Caco-2 (cell line): ENCODE results near the gene CENPX. TPM values are rescaled to one million over a fixed set of nuclear protein-coding genes. Genes with fewer than 3 reads are reported as not detected.

Experiments
- BruUV-seq: library from RNA; stranded (reverse); fragments of 400-500 nt; replicated peaks from 2 replicates; lab custom pipeline; 2021; lab: Mats Ljungman, UMichigan
- CTCF ChIA-PET: fragments of 300-600 bp; sonication (Branson Sonifier 250); formaldehyde crosslinking; loops from one replicate; lab custom pipeline; 2022; ENCODE audit warnings: antibody characterized with exemption; lab: Charles Lee
- POLR2A ChIA-PET: fragments of 300-600 bp; sonication (Branson Sonifier 250); formaldehyde crosslinking; loops from one replicate; lab custom pipeline; 2022; ENCODE audit warnings: antibody characterized with exemption; lab: Charles Lee
- DNase-seq, 2 experiments: peaks; one replicate each; pipeline versions ENCODE4 v3.0.0 to v3.0.0-alpha.2; 2020 to 2022
- H3K27me3 ChIP-seq: replicated peaks from 2 replicates; pipeline ENCODE4 v1.6.0; 2011; ENCODE audit warnings: low read length; ENCODE audit not compliant: control insufficient read depth, insufficient read depth
- H3K36me3 ChIP-seq: 2 replicates; pipeline ENCODE4 v1.5.1; 2011; ENCODE audit warnings: low read length; ENCODE audit not compliant: control insufficient read depth, insufficient read depth
- H3K4me1 ChIP-seq: fragments of 250-450 bp; sonication (Bioruptor Pico); 2 replicates; pipeline ENCODE4 v1.5.1; 2020; ENCODE audit warnings: mild to moderate bottlenecking
- H3K4me3 ChIP-seq: 2 replicates; pipeline ENCODE4 v1.5.1; 2011; ENCODE audit warnings: low read depth, mild to moderate bottlenecking, control low read depth, low read length
- H3K9me3 ChIP-seq: fragments of 250-450 bp; sonication (Bioruptor Pico); 2 replicates; pipeline ENCODE4 v1.5.1; 2020; ENCODE audit warnings: mild to moderate bottlenecking, moderate library complexity
- H3K27ac Mint-ChIP-seq: one replicate; pipeline ENCODE4 v1.8.0; 2022; ENCODE audit warnings: mixed read lengths; ENCODE audit not compliant: unreplicated experiment
- H3K27me3 Mint-ChIP-seq: one replicate; pipeline ENCODE4 v1.8.0; 2022; ENCODE audit warnings: mixed read lengths; ENCODE audit not compliant: insufficient read depth, unreplicated experiment
- H3K36me3 Mint-ChIP-seq: one replicate; pipeline ENCODE4 v1.8.0; 2022; ENCODE audit warnings: mild to moderate bottlenecking, mixed read lengths; ENCODE audit not compliant: insufficient read depth, unreplicated experiment
- H3K4me1 Mint-ChIP-seq: one replicate; pipeline ENCODE4 v1.8.0; 2022; ENCODE audit warnings: low read depth, mixed read lengths; ENCODE audit not compliant: unreplicated experiment
- H3K4me3 Mint-ChIP-seq: one replicate; pipeline ENCODE4 v1.8.0; 2022; ENCODE audit warnings: mild to moderate bottlenecking, moderate library complexity, mixed read lengths; ENCODE audit not compliant: unreplicated experiment
- H3K9me3 Mint-ChIP-seq: one replicate; pipeline ENCODE4 v1.8.0; 2022; ENCODE audit warnings: mixed read lengths; ENCODE audit not compliant: unreplicated experiment
- intact Hi-C: fragments of 100-400 bp; cut with micrococcal nuclease; formaldehyde crosslinking; loops from one replicate; pipeline ENCODE4 v1.10.0; 2022; ENCODE audit not compliant: unreplicated experiment
- total RNA-seq: library from RNA; stranded (reverse); gene quantifications from 2 replicates; pipeline ENCODE4 v1.2.3, GENCODE V29; 2022
- TF ChIP-seq, protein P1 (sequence below), 2 experiments: fragments of 200-600 bp in 1 of 2; IDR thresholded peaks; 1 replicate in 1 of 2; 2 replicates in 1 of 2; pipeline versions ENCODE4 v1.5.1 to v1.8.0; 2011 to 2022; ENCODE audit warnings: antibody characterized with exemption in 1 of 2, control low read depth in 1 of 2, inconsistent platforms in 1 of 2, low read depth in 1 of 2, low read length in 1 of 2, mild to moderate bottlenecking in 1 of 2, moderate library complexity in 1 of 2; ENCODE audit not compliant: insufficient read depth in 1 of 2, severe bottlenecking in 1 of 2, unreplicated experiment in 1 of 2

CENPX gene
- total RNA-seq, 1 experiment from 2014 or later: 85.3 TPM

DNA sequence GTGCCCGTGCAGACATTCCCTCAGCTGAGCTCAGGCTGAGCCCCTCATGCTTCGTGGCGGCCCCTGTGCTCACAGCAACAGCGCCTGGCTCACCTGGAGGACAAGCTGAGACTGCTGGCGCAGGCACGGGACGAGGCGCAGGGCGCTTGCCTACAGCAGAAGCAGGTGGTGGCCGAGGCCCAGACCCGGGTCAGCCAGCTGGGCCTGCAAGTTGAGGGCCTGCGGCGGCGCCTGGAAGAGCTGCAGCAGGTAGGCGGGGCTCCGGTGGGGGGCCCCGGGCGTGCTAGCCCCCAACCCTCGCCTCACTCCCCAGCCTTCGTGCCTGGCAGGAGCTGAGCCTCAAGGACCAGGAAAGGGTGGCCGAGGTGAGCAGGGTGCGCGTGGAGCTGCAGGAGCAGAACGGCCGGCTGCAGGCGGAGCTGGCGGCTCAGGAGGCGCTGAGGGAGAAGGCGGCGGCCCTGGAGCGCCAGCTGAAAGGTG, 7.4 kb upstream of the CENPX start:
- H3K4me3 Mint-ChIP-seq: peak overlapping the region; percentile 85
- H3K27me3 ChIP-seq: no peaks in the 10 kb centered on the region
- TF ChIP-seq, protein P1, sequence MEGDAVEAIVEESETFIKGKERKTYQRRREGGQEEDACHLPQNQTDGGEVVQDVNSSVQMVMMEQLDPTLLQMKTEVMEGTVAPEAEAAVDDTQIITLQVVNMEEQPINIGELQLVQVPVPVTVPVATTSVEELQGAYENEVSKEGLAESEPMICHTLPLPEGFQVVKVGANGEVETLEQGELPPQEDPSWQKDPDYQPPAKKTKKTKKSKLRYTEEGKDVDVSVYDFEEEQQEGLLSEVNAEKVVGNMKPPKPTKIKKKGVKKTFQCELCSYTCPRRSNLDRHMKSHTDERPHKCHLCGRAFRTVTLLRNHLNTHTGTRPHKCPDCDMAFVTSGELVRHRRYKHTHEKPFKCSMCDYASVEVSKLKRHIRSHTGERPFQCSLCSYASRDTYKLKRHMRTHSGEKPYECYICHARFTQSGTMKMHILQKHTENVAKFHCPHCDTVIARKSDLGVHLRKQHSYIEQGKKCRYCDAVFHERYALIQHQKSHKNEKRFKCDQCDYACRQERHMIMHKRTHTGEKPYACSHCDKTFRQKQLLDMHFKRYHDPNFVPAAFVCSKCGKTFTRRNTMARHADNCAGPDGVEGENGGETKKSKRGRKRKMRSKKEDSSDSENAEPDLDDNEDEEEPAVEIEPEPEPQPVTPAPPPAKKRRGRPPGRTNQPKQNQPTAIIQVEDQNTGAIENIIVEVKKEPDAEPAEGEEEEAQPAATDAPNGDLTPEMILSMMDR (IDR thresholded peaks at IDR 0.05; ENCODE audit: insufficient read depth in 1 of 2, low read depth in 1 of 2, low read length in 1 of 2, severe bottlenecking in 1 of 2, unreplicated experiment in 1 of 2): no peak
- DNase-seq: no peak
- peaks cover 34% of the 10 kb centered on the region for H3K36me3 Mint-ChIP-seq
- intact Hi-C loops: loop anchor here (1.0 kb wide), 1 partner anchor 124 kb away; no protein-coding TSS in a partner anchor
- peaks cover 2% of the 10 kb centered on the region; the same call in 1 of the 2 replicates for H3K36me3 ChIP-seq
- no TSS peak for BruUV-seq
- ChIA-PET POLR2A (interaction anchor here (0.6 to 2.2 kb wide), 5 partner anchors 35 to 346 kb away, joined by 3 to 8 read pairs (median 4); partner anchors contain the start of genes ARL16, FASN, HGS and MCRIP1), CTCF (interaction anchor here (0.8 to 2.7 kb wide), 18 partner anchors 9 to 206 kb away, joined by 3 to 36 read pairs (median 4); partner anchors contain the start of genes CENPX and LRRC45)
- no peaks in the 10 kb centered on the region for H3K27me3 Mint-ChIP-seq
- peaks cover 14% of the 10 kb centered on the region for H3K4me1 Mint-ChIP-seq
- H3K9me3 ChIP-seq: no peaks in the 10 kb centered on the region
- peak overlapping the region; percentile 64 for H3K4me3 ChIP-seq
- H3K9me3 Mint-ChIP-seq: no peaks in the 10 kb centered on the region
- peaks cover 14% of the 10 kb centered on the region for H3K4me1 ChIP-seq
- H3K27ac Mint-ChIP-seq: peak overlapping the region; percentile 80

DNA sequence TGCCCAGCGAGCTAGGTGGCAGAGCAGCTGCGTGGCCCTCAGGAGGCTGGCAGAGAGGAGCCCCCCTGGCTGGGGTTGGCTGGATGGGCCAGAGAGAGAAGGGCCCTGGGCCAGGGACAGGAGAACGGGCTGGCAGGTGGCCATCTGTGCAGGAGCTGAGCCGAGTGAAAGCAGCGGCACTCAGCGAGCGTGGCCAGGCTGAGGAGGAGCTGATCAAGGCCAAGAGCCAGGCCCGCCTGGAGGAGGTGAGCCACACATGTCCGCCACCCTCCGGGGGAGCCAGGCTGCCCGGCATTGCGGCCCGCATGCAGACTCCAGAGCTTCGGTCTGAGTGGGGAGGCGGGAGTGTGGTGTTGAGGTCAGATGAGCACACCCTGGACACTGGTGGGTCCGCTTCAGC, 6.7 kb upstream of the CENPX start:
- Mint-ChIP-seq H3K4me1 (peaks cover 12% of the 10 kb centered on the region), H3K4me3 (peak overlapping the region; percentile 85), H3K27ac (peak overlapping the region; percentile 26), H3K27me3 (no peaks in the 10 kb centered on the region), H3K9me3 (no peaks in the 10 kb centered on the region), H3K36me3 (peaks cover 35% of the 10 kb centered on the region)
- DNase-seq: no peak
- peaks cover 17% of the 10 kb centered on the region for H3K4me1 ChIP-seq
- intact Hi-C loops: no loop called here
- peaks cover 2% of the 10 kb centered on the region; the same call in 1 of the 2 replicates for H3K36me3 ChIP-seq
- no peaks in the 10 kb centered on the region for H3K27me3 ChIP-seq
- BruUV-seq: no TSS peak
- CTCF ChIA-PET: interaction anchor here (1.2 to 2.7 kb wide), 3 partner anchors 8 to 75 kb away, joined by 3 to 36 read pairs (median 17); partner anchors contain the start of genes CENPX and LRRC45
- no peak overlapping the region for H3K4me3 ChIP-seq
- TF ChIP-seq, protein P1 (IDR thresholded peaks at IDR 0.05; ENCODE audit: insufficient read depth in 1 of 2, low read depth in 1 of 2, low read length in 1 of 2, severe bottlenecking in 1 of 2, unreplicated experiment in 1 of 2): no peak
- POLR2A ChIA-PET: no interaction called here
- no peaks in the 10 kb centered on the region for H3K9me3 ChIP-seq

GRCh38 chr17:82028966-82029365, 6.3 kb upstream of the CENPX start:
- peaks cover 40% of the 10 kb centered on the region for H3K36me3 Mint-ChIP-seq
- H3K27ac Mint-ChIP-seq: no peak overlapping the region
- H3K9me3 ChIP-seq: no peaks in the 10 kb centered on the region
- peak overlapping the region; percentile 85 for H3K4me3 Mint-ChIP-seq
- H3K4me3 ChIP-seq: no peak overlapping the region
- no peak for DNase-seq
- peaks cover 21% of the 10 kb centered on the region for H3K4me1 ChIP-seq
- peaks cover 12% of the 10 kb centered on the region for H3K4me1 Mint-ChIP-seq
- H3K9me3 Mint-ChIP-seq: no peaks in the 10 kb centered on the region
- H3K27me3 Mint-ChIP-seq: no peaks in the 10 kb centered on the region
- POLR2A ChIA-PET: no interaction called here
- intact Hi-C loops: no loop called here
- H3K27me3 ChIP-seq: no peaks in the 10 kb centered on the region
- CTCF ChIA-PET: no interaction called here
- BruUV-seq: no TSS peak
- TF ChIP-seq, protein P1 (IDR thresholded peaks at IDR 0.05; ENCODE audit: insufficient read depth in 1 of 2, low read depth in 1 of 2, low read length in 1 of 2, severe bottlenecking in 1 of 2, unreplicated experiment in 1 of 2): no peak
- peaks cover 2% of the 10 kb centered on the region; the same call in 1 of the 2 replicates for H3K36me3 ChIP-seq
